GM12878 (cell line): Measurements from ENCODE around the gene HES2. TPM values are rescaled to one million over a fixed set of nuclear protein-coding genes. Genes with fewer than 3 reads are reported as not detected.

Experiments used
- BHLHE40 ChIP-seq, 2 experiments: fragments of 450-650 bp in 1 of 2; IDR thresholded peaks; 2 replicates each; pipeline ENCODE4 v1.6.1; 2011 to 2017; ENCODE audit warnings: low read depth in 2 of 2, borderline replicate concordance in 1 of 2, improper control_type of control experiment in 1 of 2, low read length in 1 of 2, mild to moderate bottlenecking in 1 of 2
- EED ChIP-seq: sonication (generic); IDR thresholded peaks from 2 replicates; pipeline ENCODE4 v1.6.1; 2016; ENCODE audit warnings: antibody characterized with exemption, low read depth
- GATAD2B ChIP-seq: fragments of 450-650 bp; conservative IDR thresholded peaks from 2 replicates; pipeline ENCODE4 v1.6.1; 2017; ENCODE audit warnings: low read depth, mild to moderate bottlenecking, moderate library complexity
- IKZF1 ChIP-seq: fragments of 450-650 bp; conservative IDR thresholded peaks from 2 replicates; pipeline ENCODE4 v1.6.1; 2017; ENCODE audit warnings: antibody characterized with exemption, mild to moderate bottlenecking
- MEF2A ChIP-seq: IDR thresholded peaks from 2 replicates; pipeline ENCODE4 v1.6.1; 2011; ENCODE audit warnings: low read depth, mild to moderate bottlenecking, low read length, moderate library complexity; ENCODE audit not compliant: insufficient read depth
- MEF2B ChIP-seq: fragments of 450-650 bp; IDR thresholded peaks from 2 replicates; pipeline ENCODE4 v1.6.1; 2018; ENCODE audit warnings: mild to moderate bottlenecking, moderate library complexity; ENCODE audit not compliant: partially characterized antibody, poor library complexity, severe bottlenecking
- NBN ChIP-seq: fragments of 450-650 bp; IDR thresholded peaks from 2 replicates; pipeline ENCODE4 v1.6.1; 2016
- NFYB ChIP-seq: IDR thresholded peaks from 2 replicates; pipeline ENCODE4 v1.6.1; 2011; ENCODE audit warnings: low read depth, mild to moderate bottlenecking, low read length, improper control_type of control experiment, moderate library complexity; ENCODE audit not compliant: insufficient read depth
- RAD51 ChIP-seq: fragments of 450-650 bp; IDR thresholded peaks from 2 replicates; pipeline ENCODE4 v1.6.1; 2016; ENCODE audit warnings: moderate library complexity, mild to moderate bottlenecking, inconsistent platforms
- RUNX3 ChIP-seq: IDR thresholded peaks from 2 replicates; pipeline ENCODE4 v1.6.1; 2012; ENCODE audit warnings: low read length, inconsistent platforms
- SPI1 ChIP-seq: IDR thresholded peaks from 2 replicates; pipeline ENCODE4 v1.6.1; 2011; ENCODE audit warnings: low read depth, mild to moderate bottlenecking, low read length, moderate library complexity, borderline replicate concordance; ENCODE audit not compliant: insufficient read depth
- ZBED1 ChIP-seq: IDR thresholded peaks from 2 replicates; pipeline ENCODE4 v1.6.1; 2016; ENCODE audit warnings: borderline replicate concordance
- ZNF24 ChIP-seq: fragments of 450-650 bp; IDR thresholded peaks from 2 replicates; pipeline ENCODE4 v1.6.1; 2017; ENCODE audit warnings: antibody characterized with exemption, mild to moderate bottlenecking
- ZNF384 ChIP-seq: IDR thresholded peaks from 2 replicates; pipeline ENCODE4 v1.6.1; 2012; ENCODE audit warnings: low read depth, mild to moderate bottlenecking, low read length, improper control_type of control experiment, borderline replicate concordance
- ZSCAN29 ChIP-seq: fragments of 450-650 bp; IDR thresholded peaks from 2 replicates; pipeline ENCODE4 v1.6.1; 2017; ENCODE audit warnings: mild to moderate bottlenecking, moderate library complexity
- polyA plus RNA-seq, 11 experiments: library from polyadenylated mRNA; depleted of rRNA in 4 of 11; unstranded in 6 of 11; stranded (reverse) in 5 of 11; fragments of >200 nt; fragmentation: Nextera tagmentation in 4 of 11; fragmentation: Illumina TruSeq in 1 of 11; extraction: Ambion mirVana in 4 of 11; extraction: Trizol in 1 of 11; gene quantifications; 1 replicate in 1 of 11; 2 replicates in 10 of 11; pipeline versions ENCODE4 v1.2.1 to v1.2.3, GENCODE V29; 2011 to 2016; ENCODE audit warnings: inconsistent platforms in 2 of 11, missing spikeins in 2 of 11, low read depth in 1 of 11
- total RNA-seq, 4 experiments: library from RNA; depleted of rRNA in 3 of 4; stranded (reverse); fragments of >200 nt in 3 of 4; fragmentation: Illumina TruSeq in 1 of 4; extraction: Trizol in 1 of 4; gene quantifications; 2 replicates each; pipeline versions ENCODE4 v1.2.1 to v1.2.3, GENCODE V29; 2013 to 2021
- TF ChIP-seq, protein P1 (sequence below): fragments of 450-650 bp; IDR thresholded peaks from 2 replicates; pipeline ENCODE4 v1.6.1; 2017; ENCODE audit warnings: borderline replicate concordance
- TF ChIP-seq, protein P2 (sequence below): fragments of 450-650 bp; IDR thresholded peaks from 2 replicates; pipeline ENCODE4 v1.6.1; 2017; ENCODE audit warnings: antibody characterized with exemption, mild to moderate bottlenecking, moderate library complexity
- TF ChIP-seq, protein P3 (sequence below): fragments of 450-650 bp; IDR thresholded peaks from 2 replicates; pipeline ENCODE4 v1.6.1; 2017; ENCODE audit warnings: mild to moderate bottlenecking, moderate library complexity
- TF ChIP-seq, protein P4 (sequence below): fragments of 450-650 bp; formaldehyde crosslinking; IDR thresholded peaks from 2 replicates; pipeline ENCODE4 v1.4.0; 2020; ENCODE audit warnings: mild to moderate bottlenecking, moderate library complexity

The HES2 gene
- total and polyA plus RNA-seq, 10 of the 15 experiments (the other 5 are each of a cell fraction or from before 2014, with no cell fraction given) = 0.13 to 2.0 (median 0.26) TPM

GRCh38 chr1:6414443-6414844 lies 5.3 kb downstream of the HES2 start (continued):
- TF ChIP-seq BHLHE40 (IDR thresholded peaks at IDR 0.05; ENCODE audit: borderline replicate concordance in 1 of 2, low read depth in 2 of 2, low read length in 1 of 2) = peak; percentile 69 to 79
- TF ChIP-seq, protein P1, sequence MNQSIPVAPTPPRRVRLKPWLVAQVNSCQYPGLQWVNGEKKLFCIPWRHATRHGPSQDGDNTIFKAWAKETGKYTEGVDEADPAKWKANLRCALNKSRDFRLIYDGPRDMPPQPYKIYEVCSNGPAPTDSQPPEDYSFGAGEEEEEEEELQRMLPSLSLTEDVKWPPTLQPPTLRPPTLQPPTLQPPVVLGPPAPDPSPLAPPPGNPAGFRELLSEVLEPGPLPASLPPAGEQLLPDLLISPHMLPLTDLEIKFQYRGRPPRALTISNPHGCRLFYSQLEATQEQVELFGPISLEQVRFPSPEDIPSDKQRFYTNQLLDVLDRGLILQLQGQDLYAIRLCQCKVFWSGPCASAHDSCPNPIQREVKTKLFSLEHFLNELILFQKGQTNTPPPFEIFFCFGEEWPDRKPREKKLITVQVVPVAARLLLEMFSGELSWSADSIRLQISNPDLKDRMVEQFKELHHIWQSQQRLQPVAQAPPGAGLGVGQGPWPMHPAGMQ = no peak
- TF ChIP-seq GATAD2B = no peak
- TF ChIP-seq, protein P2, sequence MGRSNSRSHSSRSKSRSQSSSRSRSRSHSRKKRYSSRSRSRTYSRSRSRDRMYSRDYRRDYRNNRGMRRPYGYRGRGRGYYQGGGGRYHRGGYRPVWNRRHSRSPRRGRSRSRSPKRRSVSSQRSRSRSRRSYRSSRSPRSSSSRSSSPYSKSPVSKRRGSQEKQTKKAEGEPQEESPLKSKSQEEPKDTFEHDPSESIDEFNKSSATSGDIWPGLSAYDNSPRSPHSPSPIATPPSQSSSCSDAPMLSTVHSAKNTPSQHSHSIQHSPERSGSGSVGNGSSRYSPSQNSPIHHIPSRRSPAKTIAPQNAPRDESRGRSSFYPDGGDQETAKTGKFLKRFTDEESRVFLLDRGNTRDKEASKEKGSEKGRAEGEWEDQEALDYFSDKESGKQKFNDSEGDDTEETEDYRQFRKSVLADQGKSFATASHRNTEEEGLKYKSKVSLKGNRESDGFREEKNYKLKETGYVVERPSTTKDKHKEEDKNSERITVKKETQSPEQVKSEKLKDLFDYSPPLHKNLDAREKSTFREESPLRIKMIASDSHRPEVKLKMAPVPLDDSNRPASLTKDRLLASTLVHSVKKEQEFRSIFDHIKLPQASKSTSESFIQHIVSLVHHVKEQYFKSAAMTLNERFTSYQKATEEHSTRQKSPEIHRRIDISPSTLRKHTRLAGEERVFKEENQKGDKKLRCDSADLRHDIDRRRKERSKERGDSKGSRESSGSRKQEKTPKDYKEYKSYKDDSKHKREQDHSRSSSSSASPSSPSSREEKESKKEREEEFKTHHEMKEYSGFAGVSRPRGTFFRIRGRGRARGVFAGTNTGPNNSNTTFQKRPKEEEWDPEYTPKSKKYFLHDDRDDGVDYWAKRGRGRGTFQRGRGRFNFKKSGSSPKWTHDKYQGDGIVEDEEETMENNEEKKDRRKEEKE = no peak
- TF ChIP-seq ZBED1 = peak; percentile 59; the same call in 1 of the 2 replicates
- no peak for TF ChIP-seq SPI1
- peak; percentile 60 for TF ChIP-seq IKZF1
- TF ChIP-seq MEF2A = no peak
- TF ChIP-seq NBN = peak; percentile 56; the same call in 1 of the 2 replicates
- TF ChIP-seq NFYB = no peak
- TF ChIP-seq, protein P3, sequence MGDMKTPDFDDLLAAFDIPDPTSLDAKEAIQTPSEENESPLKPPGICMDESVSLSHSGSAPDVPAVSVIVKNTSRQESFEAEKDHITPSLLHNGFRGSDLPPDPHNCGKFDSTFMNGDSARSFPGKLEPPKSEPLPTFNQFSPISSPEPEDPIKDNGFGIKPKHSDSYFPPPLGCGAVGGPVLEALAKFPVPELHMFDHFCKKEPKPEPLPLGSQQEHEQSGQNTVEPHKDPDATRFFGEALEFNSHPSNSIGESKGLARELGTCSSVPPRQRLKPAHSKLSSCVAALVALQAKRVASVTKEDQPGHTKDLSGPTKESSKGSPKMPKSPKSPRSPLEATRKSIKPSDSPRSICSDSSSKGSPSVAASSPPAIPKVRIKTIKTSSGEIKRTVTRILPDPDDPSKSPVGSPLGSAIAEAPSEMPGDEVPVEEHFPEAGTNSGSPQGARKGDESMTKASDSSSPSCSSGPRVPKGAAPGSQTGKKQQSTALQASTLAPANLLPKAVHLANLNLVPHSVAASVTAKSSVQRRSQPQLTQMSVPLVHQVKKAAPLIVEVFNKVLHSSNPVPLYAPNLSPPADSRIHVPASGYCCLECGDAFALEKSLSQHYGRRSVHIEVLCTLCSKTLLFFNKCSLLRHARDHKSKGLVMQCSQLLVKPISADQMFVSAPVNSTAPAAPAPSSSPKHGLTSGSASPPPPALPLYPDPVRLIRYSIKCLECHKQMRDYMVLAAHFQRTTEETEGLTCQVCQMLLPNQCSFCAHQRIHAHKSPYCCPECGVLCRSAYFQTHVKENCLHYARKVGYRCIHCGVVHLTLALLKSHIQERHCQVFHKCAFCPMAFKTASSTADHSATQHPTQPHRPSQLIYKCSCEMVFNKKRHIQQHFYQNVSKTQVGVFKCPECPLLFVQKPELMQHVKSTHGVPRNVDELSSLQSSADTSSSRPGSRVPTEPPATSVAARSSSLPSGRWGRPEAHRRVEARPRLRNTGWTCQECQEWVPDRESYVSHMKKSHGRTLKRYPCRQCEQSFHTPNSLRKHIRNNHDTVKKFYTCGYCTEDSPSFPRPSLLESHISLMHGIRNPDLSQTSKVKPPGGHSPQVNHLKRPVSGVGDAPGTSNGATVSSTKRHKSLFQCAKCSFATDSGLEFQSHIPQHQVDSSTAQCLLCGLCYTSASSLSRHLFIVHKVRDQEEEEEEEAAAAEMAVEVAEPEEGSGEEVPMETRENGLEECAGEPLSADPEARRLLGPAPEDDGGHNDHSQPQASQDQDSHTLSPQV = no peak
- TF ChIP-seq, protein P4, sequence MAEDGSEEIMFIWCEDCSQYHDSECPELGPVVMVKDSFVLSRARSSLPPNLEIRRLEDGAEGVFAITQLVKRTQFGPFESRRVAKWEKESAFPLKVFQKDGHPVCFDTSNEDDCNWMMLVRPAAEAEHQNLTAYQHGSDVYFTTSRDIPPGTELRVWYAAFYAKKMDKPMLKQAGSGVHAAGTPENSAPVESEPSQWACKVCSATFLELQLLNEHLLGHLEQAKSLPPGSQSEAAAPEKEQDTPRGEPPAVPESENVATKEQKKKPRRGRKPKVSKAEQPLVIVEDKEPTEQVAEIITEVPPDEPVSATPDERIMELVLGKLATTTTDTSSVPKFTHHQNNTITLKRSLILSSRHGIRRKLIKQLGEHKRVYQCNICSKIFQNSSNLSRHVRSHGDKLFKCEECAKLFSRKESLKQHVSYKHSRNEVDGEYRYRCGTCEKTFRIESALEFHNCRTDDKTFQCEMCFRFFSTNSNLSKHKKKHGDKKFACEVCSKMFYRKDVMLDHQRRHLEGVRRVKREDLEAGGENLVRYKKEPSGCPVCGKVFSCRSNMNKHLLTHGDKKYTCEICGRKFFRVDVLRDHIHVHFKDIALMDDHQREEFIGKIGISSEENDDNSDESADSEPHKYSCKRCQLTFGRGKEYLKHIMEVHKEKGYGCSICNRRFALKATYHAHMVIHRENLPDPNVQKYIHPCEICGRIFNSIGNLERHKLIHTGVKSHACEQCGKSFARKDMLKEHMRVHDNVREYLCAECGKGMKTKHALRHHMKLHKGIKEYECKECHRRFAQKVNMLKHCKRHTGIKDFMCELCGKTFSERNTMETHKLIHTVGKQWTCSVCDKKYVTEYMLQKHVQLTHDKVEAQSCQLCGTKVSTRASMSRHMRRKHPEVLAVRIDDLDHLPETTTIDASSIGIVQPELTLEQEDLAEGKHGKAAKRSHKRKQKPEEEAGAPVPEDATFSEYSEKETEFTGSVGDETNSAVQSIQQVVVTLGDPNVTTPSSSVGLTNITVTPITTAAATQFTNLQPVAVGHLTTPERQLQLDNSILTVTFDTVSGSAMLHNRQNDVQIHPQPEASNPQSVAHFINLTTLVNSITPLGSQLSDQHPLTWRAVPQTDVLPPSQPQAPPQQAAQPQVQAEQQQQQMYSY = no peak
- no peak for TF ChIP-seq ZNF384
- TF ChIP-seq ZSCAN29 = no peak
- TF ChIP-seq RUNX3 = peak; percentile 67
- TF ChIP-seq ZNF24 = no peak
- TF ChIP-seq EED = peak; percentile 71
- TF ChIP-seq RAD51 = peak; percentile 41; the same call in 1 of the 2 replicates
- TF ChIP-seq MEF2B = peak; percentile 46
